Prostate gland (tissue), 2 donors: ENCODE data around the gene RAG2. TPM values are rescaled to one million over a fixed set of nuclear protein-coding genes. Genes with fewer than 3 reads are reported as not detected.

Experiments used
- DNase-seq: peaks from one replicate; pipeline ENCODE4 v3.0.0-alpha.2; 2019; ENCODE audit warnings: low spot score
- H3K27ac ChIP-seq, 2 donors: fragments of 200-600 bp; sonication (generic); 2 replicates each; pipeline ENCODE4 v1.5.1; 2017 to 2019
- H3K27me3 ChIP-seq: fragments of 200-600 bp; sonication (generic); replicated peaks from 2 replicates; pipeline ENCODE4 v1.5.1; 2019; ENCODE audit not compliant: insufficient read depth
- H3K36me3 ChIP-seq, 2 donors: fragments of 200-600 bp; sonication (generic); 1 replicate in 1 of 2; 2 replicates in 1 of 2; pipeline versions ENCODE4 v1.5.1 to v1.8.1; 2017 to 2019
- H3K4me1 ChIP-seq: fragments of 200-600 bp; sonication (generic); replicated peaks from 2 replicates; pipeline ENCODE4 v1.5.1; 2019
- H3K4me3 ChIP-seq, 2 donors: fragments of 200-600 bp; sonication (generic); 2 replicates each; pipeline ENCODE4 v1.5.1; 2017 to 2019
- H3K9me3 ChIP-seq: fragments of 200-600 bp; sonication (generic); 2 replicates; pipeline ENCODE4 v1.5.1; 2017
- CTCF ChIP-seq, 4 experiments: fragments of 200-600 bp in 2 of 4; fragments of 450-650 bp in 2 of 4; sonication (generic) in 2 of 4; IDR thresholded peaks; 1 replicate in 3 of 4; 2 replicates in 1 of 4; pipeline ENCODE4 v1.5.1; 2016 to 2019; ENCODE audit warnings: antibody characterized with exemption in 4 of 4, mild to moderate bottlenecking in 2 of 4, moderate library complexity in 2 of 4
- POLR2A ChIP-seq: fragments of 450-650 bp; IDR thresholded peaks from one replicate; pipeline ENCODE4 v1.6.1; 2016; ENCODE audit warnings: antibody characterized with exemption, mild to moderate bottlenecking
- POLR2AphosphoS5 ChIP-seq: sonication (generic); formaldehyde crosslinking; IDR thresholded peaks from one replicate; pipeline ENCODE4 v1.6.1; 2017; ENCODE audit warnings: antibody characterized with exemption
- WGBS: methylation state at CpG from one replicate; pipeline ENCODE4 v1.1.5; 2018; 5-methylcytosine and 5-hydroxymethylcytosine counted together
- intact Hi-C: fragments of 100-400 bp; cut with DNase I; formaldehyde crosslinking; loops from one replicate; pipeline ENCODE4 v1.14.2; 2022
- total RNA-seq, 2 donors: library from RNA; depleted of rRNA; stranded (reverse); fragments of >200 nt; gene quantifications; one replicate each; pipeline ENCODE4 v1.1.0, GENCODE V29; 2016

RAG2 gene
- total RNA-seq, 2 donors from 2014 or later: not detected

- Histone ChIP-seq H3K4me1 (no peaks in the 10 kb centered on the region), H3K27ac (no peak overlapping the region), H3K27me3 (peaks cover 3% of the 10 kb centered on the region), H3K9me3 (no peaks in the 10 kb centered on the region), H3K4me3 (no peak overlapping the region), H3K36me3 (no peaks in the 10 kb centered on the region)
- WGBS: 36% methylated on average over 4 of the region's 4 CpGs
- intact Hi-C loops: no loop called here
- no peak for TF ChIP-seq POLR2A
- TF ChIP-seq POLR2AphosphoS5: no peak
- no peak for TF ChIP-seq CTCF (IDR thresholded peaks at IDR 0.05)
- no peak for DNase-seq
Measured at GRCh38 chr11:36590513-36590912, 7.5 kb downstream of the RAG2 start.

- WGBS: 51% methylated on average over 1 of the region's 1 CpG
Measured at GRCh38 chr11:36588099-36588498, 9.9 kb downstream of the RAG2 start.

GRCh38 chr11:36586543-36586942 lies 11.5 kb downstream of the RAG2 start:
- DNase-seq: no peak
- H3K9me3 ChIP-seq: no peaks in the 10 kb centered on the region
- no peaks in the 10 kb centered on the region for H3K36me3 ChIP-seq
- no peak overlapping the region for H3K27ac ChIP-seq
- H3K4me3 ChIP-seq: no peak overlapping the region
- TF ChIP-seq POLR2AphosphoS5: no peak
- no peak for TF ChIP-seq CTCF (IDR thresholded peaks at IDR 0.05)
- TF ChIP-seq POLR2A: no peak
- no peaks in the 10 kb centered on the region for H3K4me1 ChIP-seq
- H3K27me3 ChIP-seq: peaks cover 3% of the 10 kb centered on the region
- intact Hi-C loops: no loop called here

More at GRCh38 chr11:36588099-36588498, 9.9 kb downstream of the RAG2 start:
- Histone ChIP-seq H3K4me3 (no peak overlapping the region), H3K36me3 (no peaks in the 10 kb centered on the region), H3K4me1 (no peaks in the 10 kb centered on the region), H3K27ac (no peak overlapping the region), H3K9me3 (no peaks in the 10 kb centered on the region), H3K27me3 (peaks cover 3% of the 10 kb centered on the region)
- TF ChIP-seq POLR2AphosphoS5 (no peak), CTCF (IDR thresholded peaks at IDR 0.05) (no peak)
- no peak for DNase-seq
- intact Hi-C loops: no loop called here

GRCh38 chr11:36583667-36584066 lies 14.4 kb downstream of the RAG2 start:
- H3K4me3 ChIP-seq: no peak overlapping the region
- 47% methylated on average over 3 of the region's 3 CpGs for WGBS
- no peak for DNase-seq
- TF ChIP-seq CTCF (IDR thresholded peaks at IDR 0.05): no peak
- no peak for TF ChIP-seq POLR2A
- TF ChIP-seq POLR2AphosphoS5: no peak
- peaks cover 3% of the 10 kb centered on the region for H3K27me3 ChIP-seq
- H3K27ac ChIP-seq: no peak overlapping the region
- H3K36me3 ChIP-seq: no peaks in the 10 kb centered on the region
- H3K4me1 ChIP-seq: no peaks in the 10 kb centered on the region
- H3K9me3 ChIP-seq: no peaks in the 10 kb centered on the region
- intact Hi-C loops: no loop called here

GRCh38 chr11:36581536-36581935 lies 16.5 kb downstream of the RAG2 start:
- 76% methylated on average over 2 of the region's 2 CpGs for WGBS
- Histone ChIP-seq H3K27ac (no peak overlapping the region), H3K4me1 (no peaks in the 10 kb centered on the region), H3K27me3 (no peaks in the 10 kb centered on the region), H3K4me3 (no peak overlapping the region), H3K9me3 (no peaks in the 10 kb centered on the region), H3K36me3 (no peaks in the 10 kb centered on the region)
- no peak for DNase-seq
- TF ChIP-seq POLR2A: no peak
- no peak for TF ChIP-seq POLR2AphosphoS5
- TF ChIP-seq CTCF (IDR thresholded peaks at IDR 0.05): no peak
- intact Hi-C loops: no loop called here
